ENCODE results near the gene ATP2B1.

ATP2B1 gene

DNA sequence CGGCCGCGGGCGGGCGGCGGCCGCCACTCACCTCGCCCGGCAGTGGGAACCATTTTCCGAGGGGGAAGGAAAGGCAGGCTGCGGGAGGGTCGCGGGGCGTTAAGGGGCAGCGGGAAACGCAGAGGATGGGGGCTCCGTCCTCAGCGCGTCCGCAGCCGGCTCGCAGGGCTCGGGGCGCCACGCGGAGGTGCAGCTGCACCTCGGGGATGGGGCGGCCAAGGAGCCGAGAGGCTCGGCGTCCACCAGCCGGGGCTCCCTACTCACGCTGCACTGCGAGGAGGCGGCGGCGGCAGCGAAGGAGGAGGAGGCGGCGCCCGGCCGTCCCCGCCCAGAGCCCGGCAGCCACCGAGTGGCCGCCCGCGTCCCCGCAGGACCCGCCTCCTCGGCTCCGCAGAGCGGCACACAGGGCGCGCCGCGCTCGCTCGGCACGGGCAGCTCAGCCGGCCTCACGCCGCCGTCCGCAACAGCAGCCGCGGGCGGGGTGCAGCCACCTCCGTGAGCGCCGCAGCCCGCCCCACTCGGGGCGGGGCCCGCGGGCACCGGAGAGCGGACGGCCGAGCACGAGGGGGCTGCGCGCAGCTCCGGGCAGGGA is at the start of gene ATP2B1:
Gene ATP2B1 (minus strand): TSS at position 274 of the 592 bp plus-strand sequence. CDS start 52,952 bp downstream, outside the sequence.
- DNase-seq (ENCODE audit: low read depth), result peak; percentile 90

DNA sequence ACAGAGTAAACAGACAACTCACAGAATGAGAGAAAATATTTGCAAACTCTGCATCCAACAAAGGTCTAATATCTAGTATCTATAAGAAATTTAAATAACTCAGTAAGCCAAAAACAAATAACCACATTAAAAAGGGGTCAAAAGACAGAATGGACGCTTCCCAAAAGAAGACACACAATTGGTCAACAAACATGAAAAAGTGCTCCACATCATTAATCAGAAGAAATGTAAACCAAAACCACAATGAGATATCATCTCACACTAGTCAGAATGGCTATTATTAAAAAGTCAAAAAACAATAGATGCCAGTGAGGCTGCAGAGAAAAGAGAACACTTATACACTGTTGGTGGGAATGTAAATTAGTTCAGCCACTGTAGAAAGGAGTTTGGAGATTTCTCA is 49.3 kb upstream of the ATP2B1 start:
- DNase-seq (ENCODE audit: low read depth), result peak; percentile 11

DNA sequence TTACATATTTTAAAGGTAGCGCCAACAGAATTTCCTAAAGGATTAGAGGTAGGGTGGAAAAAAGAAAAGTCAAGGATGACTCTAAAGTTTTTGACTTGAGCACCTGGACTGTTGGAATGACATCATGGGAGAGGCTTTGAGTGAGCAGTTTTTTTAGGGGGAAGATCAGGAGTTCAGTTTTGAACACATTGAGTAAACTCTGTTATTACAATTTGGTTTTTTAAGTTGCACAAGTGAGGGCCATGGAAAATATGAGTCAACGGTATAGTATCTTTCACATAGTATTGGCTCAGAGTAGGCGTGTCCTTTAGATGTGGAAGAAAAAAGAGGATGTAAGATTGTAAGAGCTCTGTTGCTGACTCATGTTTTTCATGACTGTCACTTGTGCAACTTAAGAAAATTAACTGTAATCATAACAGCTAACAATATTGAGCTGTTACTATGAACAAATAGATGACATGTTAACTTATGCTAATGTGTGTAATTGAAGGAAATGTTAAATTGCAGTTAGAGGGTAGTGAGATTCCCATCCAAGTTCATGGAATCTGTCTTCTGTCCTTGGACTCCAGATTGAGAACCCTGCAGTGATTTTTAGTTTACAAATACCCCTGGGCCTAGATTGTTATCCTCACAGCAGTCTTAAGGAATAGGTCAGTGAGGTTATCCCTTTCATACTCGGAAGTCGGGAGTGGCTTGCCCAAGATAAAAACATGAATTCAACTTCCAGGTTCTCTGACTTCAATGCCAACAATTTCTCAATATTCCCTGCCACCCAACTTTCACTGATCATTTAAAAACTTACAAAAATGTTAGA is 48.2 kb upstream of the ATP2B1 start:
- DNase-seq (ENCODE audit: low read depth), result peak; percentile 99

DNA sequence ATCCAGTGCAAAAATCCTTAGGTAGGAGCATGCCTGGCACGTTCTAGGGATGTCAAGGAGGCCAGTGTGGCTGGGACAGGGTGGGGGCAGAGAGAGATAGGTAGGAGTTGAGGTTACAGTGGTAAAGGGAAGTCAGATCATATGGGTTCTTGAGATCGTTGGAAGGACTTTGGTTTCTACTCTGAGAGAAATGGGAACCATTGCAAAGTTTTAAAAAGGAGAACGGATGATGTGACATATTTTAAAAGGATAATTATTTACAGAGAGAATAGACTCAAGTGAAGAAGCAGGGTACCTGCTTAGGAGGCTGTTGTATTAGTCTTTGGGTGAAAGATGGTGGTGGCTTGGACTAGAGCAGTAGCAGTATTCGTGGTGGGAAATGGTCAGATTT is 47.6 kb upstream of the ATP2B1 start:
- DNase-seq (ENCODE audit: low read depth), result no peak

DNA sequence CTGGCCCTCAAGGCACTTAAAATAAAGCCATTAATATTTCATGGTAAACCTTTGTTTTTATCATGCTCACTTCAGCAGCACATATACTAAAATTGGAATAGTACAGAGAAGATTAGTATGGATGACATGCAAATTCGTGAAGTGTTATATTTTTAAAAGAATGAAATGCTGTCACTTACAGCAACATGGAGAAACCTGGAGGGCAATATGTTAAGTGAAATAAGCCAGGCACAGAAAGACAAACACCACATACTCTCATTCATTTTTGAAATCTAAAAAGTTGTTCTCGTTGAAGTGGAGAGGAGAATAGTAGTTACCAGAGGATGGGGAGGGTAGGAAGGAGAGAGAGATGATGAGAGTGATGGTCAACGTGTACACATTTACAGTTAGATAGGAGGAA is 45.4 kb upstream of the ATP2B1 start:
- no peak for DNase-seq (ENCODE audit: low read depth)

DNA sequence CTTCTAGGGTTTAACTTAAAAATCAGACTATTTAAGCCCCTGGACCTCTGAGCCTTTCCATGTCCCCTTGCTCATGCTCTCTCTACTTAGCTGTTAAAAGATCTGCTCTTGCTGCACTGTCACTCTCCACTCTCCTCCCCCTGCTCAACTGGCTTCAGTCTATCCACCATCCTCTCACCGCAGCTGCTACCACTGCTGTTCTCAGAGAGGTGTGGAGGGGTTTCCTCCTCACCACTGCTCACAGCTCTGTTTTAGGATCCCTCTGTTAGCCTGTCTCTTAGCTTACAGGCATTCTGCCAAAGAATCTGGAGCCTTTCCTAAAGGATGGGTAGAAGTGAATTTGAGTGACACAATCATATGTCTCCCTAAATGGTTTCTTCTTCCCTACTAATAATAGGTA is 43.7 kb upstream of the ATP2B1 start:
- no peak for DNase-seq (ENCODE audit: low read depth)

DNA sequence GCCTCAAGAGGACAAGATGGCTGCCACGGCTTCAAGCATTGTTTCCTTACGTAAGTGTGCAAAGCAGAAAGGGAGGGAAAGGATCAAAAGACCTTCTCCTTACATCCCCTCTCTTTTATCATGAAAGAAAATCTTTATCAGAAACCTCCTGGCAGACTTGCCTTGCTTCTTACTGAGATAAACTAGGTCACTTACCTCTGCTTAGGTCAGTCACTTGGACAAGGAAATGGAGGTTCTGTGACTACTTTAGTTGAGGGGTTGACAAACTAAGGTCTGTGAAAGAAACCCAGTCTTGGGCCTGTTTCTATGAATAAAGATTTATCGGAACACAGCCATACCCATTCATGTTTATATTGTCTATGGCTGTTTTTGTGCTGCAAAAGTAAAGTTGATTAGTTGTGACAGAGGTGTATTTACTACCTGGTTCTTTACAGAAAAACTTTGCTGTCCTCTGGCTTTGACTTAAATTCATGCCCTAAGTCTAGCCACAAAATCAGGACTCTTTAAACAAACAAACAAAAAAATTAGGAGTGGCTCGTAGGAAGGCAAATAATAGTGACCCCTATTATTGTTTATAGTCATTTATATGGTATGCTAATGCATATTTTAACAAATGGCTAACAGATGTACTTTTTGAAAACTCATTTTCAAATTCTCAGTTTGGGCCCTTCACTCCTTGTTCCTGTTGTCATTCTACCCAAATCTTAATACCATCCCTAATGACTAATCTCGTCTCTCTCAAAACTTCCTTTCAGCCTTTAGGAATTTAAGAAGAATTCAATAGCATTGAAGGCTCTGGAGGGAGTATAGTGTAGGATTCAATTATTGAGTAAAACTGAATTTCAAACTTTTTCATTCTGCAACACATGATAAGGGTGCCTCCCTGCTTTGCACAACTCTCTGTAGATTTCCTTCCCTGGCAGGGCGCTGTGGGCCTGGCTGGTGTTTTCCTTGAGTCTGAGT is 42.0 kb upstream of the ATP2B1 start:
- peak; percentile 48 for DNase-seq (ENCODE audit: low read depth)

DNA sequence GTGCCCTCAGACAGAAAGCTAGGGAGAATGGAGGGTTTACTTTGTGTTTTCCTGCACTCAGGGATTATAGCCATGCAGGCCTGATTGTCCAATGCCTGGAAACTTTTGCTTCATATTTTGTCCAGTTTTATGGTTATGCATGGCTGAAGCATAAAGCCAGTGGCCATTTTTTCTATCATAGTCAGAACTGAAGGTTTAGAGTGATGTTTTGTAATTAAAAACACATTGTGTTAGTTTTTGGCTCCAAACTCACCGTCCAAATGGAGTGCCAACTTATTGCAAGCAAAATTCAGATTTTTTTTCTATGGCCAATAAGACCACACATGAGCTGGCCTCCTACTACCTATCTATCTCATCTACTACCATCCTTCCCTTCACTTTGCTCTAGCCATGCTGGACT is 40.2 kb upstream of the ATP2B1 start:
- DNase-seq (ENCODE audit: low read depth), result no peak

DNA sequence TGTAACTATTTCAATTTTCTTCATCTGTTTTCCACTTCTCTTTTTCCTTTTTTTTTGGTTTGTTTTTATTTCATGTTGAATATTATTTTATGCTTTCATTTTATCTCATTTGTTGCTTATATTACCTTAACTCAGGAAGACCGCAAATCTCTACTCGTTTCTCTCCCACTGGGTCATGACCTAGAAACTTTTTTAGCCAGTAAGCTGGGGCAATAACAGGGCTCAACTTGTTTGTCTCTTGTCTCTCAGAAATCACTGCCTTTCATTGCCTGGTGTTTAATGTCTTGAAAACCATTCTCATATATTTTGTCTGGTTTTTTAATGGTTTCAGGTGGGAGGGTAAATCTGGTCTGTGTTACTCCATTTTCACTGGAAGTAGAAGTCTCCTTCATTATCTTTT is 36.6 kb upstream of the ATP2B1 start:
- no peak for DNase-seq (ENCODE audit: low read depth)

DNA sequence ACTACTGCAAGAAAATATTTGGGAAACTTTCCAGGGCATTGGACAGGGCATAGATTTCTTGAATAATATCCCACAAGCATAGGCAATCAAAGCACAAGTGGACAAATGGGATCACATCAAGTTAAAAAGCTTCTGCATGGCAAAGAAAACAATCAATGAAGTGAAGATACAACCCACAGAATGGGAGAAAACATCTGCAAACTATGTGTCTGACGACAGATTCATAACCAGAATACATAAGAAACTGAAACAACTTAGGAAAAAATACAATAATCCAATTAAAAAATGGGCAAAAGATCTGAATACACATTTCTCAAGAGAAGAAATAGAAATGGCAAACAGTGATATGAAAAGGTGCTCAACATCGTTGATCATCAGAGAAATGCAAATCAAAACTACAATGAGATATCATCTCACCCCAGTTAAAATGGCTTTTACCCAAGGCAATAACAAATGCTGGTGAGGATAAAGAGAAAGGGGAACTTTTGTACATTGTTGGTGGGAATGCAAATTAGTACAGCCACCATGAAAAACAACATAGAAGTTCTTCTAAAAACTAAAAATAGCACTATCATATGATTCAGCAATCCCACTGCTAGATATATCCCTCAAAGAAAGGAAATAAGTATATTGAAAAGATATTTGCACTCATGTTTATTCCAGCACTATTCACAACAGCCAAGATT is 33.8 kb upstream of the ATP2B1 start:
- no peak for DNase-seq (ENCODE audit: low read depth)

DNA sequence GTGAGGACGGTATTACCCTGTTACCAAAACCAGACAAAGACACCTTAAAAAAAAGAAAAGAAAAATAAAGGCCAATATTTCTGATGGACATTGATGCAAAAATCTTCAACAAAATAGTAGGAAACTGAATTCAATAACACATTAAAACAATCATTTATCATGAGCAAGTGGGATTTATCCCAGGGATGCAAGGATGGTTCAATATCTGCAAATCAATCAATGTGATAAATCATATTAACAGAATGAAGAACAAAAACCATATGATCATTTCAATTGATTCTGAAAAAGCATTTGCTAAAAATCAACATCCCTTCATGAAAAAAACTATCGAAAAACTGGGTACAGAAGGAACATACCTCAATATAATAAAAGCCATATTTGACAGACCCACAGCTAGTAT is 32.3 kb upstream of the ATP2B1 start:
- no peak for DNase-seq (ENCODE audit: low read depth)

DNA sequence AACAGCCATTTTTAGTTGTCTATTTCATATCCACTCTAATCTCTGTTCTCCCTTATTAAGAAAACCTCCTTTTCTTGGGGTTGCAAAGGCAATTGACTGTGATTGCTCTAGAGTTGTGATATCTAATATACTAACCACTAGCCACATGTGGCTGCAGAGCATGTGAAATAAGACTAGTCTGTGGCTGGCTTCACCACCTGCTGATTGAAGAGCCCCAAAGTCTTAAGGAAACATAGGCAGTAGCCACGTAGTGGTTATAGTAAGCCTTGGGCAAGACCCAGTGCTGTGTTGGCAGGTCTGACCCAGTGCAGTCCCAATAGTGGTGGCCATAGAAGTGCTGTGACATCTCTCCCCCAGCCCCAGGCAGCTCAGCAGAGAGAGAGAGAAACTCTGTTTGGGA is 28.4 kb upstream of the ATP2B1 start:
- no peak for DNase-seq (ENCODE audit: low read depth)

DNA sequence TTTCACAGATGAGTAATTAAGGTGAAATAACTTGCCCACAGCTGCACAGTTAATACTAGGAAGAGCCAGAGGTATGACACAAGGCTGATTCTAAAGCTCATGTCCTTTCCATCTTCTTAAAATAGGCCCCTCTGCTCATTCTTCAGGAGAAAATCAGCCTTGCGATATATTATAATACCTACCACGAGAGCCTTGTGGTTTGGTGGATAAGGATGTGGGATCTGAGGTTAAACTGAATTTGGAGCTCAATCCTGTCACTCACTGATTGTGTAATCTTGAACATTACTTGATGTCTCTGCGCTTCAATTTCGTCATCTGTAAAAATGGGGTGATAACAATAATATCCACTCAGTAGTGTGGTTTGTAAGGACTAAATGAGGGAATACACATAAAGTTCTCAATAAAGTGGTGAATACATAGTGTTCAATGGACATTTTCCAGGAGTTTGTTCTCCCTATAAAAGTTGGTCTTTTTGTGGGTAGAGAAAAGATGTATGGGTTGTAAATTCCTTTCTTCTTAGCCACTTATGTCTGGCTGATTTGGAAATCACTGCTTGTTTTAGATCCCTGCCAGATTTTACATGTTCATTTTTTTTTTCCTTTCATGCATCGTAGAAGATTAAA is 25.1 kb upstream of the ATP2B1 start:
- DNase-seq (ENCODE audit: low read depth), result peak; percentile 98

DNA sequence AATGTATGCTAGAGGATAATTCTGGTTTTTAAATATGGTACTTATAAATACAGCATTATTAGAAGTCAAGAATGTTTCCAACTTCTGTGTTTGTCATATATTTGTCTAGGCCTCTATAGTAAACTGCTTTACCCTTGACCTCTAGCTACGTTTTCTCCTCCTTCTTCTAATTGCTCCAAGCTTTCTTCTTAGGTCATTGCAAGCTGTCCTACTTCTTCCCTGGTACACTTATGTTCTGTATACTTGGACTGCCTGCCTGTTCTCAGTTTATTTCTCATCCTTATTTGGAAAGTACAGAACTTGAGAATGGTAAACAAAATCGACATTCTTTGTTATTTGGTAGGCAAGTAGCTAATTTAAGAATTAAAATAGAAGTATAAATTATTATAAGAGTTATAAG is 23.9 kb upstream of the ATP2B1 start:
- peak; percentile 10 for DNase-seq (ENCODE audit: low read depth)

DNA sequence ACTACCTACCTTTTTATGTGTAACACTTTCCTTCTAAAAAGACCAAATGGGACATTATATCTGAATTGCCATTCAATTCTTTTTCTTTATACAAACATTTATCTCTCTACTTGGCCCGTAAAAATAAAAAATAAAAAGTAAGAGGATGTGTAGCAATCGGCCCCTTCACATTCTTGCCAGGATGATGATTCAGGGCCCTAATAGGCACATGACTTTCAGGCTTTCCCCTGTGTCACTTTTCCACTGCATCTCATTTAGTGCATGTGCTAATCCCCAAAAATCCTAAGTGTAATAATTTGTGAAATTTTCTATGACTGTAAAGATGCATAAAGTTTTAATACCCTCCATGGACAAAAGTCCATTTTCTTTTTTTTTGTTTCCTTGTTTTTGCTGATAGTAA is 23.0 kb upstream of the ATP2B1 start:
- DNase-seq (ENCODE audit: low read depth), result peak; percentile 87

DNA sequence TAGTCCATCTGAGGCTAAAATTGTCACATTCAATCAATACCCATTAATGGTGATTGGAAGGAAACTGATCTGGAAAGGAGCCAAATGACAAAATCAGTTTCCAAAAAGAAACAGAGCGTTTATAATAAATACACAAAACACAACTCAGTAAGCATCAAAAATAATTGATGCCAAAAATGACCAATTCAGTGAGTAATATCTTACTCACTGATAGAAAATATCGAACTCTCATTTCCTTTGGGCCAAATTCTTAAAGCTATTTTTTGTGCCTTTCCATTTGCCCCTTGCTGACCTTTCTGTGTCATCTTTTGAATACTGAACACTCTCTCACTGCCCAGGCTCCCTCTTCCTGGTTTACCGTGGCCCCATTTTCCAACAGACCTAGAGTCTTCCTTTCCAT is 22.5 kb upstream of the ATP2B1 start:
- DNase-seq (ENCODE audit: low read depth), result peak; percentile 87

DNA sequence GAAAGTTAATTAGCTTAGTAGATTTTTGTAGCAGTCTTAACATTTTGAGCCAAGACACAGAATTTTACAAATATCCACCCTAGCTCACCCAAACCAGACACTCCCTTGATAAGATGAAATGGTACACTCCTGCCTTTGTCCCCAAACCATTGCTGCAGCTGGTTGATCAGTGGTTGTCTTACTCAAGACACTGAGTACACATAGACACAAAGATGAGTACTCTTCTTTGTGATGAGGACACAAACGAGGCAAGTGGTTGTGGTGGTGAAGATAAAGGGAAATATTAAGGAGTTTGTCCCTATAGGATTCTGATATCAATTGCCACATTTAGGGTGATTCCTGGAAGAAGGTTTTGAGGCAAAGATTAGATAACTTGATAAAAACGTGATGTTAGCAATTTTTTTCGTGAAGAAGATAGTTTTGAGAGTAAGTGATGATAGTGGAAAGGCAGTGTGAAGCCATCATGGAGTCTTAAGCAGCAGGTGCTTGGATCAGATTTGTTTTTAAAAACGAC is 21.4 kb upstream of the ATP2B1 start:
- no peak for DNase-seq (ENCODE audit: low read depth)

DNA sequence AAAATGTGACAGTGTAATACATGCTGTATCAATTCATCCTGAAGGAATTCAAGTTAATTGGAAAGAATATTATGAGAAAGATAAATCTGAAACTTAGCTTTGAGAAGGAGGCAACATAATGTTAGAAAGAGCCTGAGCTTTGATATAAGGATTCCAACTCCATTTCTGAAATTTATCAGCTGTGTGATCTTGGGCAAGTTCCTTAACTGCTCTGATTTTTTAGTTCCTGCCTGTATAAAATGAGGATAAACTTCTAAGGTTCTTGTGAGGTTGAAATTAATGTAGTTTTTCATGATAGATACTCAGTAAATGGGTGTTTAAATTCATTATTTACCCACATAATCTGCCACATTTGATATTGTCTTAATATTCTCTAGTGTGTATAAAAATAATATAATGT is 14.6 kb upstream of the ATP2B1 start:
- DNase-seq (ENCODE audit: low read depth), result no peak

DNA sequence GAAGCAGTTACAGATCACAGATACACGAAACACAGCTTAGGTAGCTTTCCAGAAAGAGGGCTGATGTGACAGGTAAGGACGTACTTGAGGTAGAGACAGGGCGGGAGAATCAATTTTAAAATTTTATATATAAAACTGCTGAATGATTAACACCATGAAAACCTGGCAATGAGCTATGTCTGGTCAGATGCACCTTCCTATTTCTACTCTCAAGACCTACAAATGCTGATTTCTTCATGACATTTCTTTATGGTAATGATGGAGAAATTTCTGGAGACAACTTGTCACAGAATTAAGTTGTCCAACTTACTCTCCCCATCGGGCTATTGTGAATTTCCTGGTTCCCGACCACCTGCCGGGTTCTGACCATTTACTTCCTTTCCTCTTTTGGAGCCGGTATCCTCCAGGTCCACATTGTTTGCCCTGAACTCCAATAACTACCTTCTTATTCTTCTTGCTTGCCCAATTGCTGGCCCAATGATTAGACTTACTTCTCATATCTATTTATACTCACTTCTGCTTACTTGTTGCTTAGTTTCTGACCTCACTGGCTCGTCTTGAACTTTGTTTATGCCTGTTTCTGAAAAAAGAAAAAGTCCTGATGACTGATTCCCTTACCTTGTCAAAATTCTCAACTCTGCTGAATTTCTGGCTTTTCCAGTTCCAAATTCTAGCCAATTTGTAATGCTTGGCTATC is 12.8 kb upstream of the ATP2B1 start:
- no peak for DNase-seq (ENCODE audit: low read depth)

DNA sequence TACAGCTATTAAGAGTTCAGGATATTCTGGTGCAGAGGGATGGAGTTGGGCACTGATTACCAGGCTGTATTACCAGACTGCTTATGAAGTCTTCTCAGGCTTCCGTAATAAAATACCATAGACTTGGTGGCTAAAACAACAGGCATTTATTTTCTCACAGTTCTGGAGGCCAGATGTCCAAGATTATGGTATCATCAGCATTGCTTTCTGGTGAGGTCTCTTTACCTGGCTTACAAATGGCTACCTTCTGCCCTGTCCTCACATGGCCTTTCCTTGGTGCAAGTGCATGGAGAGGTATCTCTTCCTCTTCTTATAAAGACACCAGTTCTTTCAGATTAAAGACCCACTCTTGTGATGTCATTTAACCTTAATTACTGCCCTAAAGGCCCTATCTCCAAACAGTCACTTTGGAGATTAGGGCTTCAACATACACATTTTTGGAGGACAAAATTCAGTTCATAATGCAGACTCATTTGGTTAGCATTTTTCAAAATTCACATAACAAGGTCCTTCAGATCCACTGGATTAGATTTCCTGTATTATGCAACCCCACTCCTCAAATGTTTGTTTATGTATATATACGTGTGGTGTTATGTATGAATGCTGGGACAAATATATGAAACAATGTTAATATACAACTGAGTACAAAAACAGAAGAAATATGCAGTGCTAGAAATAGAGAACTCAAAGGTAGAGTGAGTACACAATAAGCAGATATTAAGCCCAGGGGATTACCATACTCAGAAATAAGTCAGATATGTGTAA is 9.3 kb upstream of the ATP2B1 start:
- no peak for DNase-seq (ENCODE audit: low read depth)
